ENCODE data around the gene RNGTT.

DNA sequence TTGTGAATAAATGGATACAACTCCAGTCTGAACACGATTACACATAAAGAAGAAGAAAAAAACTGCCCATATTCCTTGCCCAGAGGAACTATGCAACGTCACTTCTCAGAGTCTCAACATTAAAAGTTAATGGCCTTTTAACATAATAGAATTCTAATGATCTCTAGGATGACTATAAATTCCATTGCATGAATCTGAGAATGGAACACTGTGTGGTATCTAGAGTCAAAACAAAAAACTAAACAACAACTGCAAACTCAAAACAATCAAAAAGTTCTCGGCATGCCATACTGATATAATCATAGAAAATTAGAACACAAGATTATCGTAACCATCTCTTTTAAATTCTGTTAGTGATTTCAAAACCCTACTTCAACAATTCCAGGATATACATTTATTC is 283.6 kb downstream of the RNGTT start:
- TF ChIP-seq POLR2AphosphoS5 (IDR thresholded peaks at IDR 0.05; ENCODE audit: low read depth, low read length) (no peak), POLR2A (IDR thresholded peaks at IDR 0.05; ENCODE audit: low read depth, low read length) (no peak), TAF1 (IDR thresholded peaks at IDR 0.05; ENCODE audit: borderline replicate concordance, low read depth, low read length) (no peak)
